GM19351 (cell line): Measurements from ENCODE around the gene ABI3BP.

ENCODE experiments used
- ATAC-seq: cut with Tn5 transposase; IDR thresholded peaks from one replicate; pipeline ENCODE4 v1.9.1; 2021; ENCODE audit warnings: mild to moderate bottlenecking, moderate library complexity; ENCODE audit not compliant: unreplicated experiment

The ABI3BP gene

DNA sequence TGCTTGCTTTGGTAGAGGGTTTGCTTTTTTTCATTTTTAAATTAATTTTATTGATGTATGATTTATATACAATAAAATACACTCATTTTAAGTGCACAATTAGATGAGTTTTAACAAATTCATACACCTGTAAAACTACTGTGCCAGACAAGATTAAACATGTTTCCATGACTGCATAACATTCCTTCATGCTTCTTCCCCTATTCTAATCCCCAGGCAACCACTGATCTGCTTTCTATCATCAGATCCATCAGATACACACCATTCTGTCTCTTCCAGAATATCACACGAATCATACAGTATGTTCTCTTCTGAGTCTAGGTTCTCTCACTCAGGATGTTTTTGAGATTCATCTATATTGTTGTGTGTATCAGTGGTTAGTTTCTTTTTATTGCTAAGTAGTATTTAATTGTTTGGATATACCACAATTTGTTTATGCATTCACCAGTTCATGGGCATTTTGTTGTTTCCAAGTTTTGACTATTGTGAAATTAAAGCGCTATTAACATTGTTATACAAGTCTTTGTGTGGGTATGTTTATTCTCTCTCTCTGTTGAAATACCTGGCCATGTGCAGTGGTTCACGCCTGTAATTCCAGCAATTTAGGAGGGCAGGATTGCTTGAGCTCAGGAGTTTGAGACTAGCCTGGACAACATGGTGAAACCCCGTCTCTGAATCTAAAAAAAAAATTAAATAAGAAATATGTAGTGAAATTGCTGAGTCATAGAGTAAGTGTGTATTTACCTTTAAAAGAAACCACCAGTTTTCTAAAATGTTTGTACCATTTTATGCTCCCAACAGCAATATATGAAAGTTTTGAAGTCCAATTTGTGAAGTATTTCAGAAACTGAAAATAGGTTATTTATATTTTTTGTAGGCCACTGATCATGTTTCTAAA is 290.9 kb downstream of the ABI3BP start:
- ATAC-seq, result peak; percentile 66

DNA sequence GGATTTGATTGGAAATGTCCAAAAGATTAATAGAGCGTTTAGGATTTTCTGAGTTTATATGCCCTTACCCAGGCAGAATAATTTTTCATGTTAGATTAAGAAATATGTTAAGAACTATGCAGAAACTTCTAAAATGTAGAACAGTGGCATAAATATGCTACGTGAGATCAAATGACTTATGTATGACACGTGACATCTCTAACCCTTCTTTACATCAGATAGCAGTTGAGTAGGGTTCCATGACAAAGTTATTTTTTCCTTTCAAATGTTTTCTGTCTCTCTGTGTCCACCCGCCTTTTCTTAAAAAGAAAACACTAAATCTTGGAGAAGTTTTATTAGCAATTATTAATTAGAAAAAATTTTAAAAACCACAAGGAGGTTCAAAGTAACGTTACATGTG is 292.5 kb downstream of the ABI3BP start:
- no peak for ATAC-seq
